ENCODE data around the gene TGFBR3.

Gene TGFBR3

GRCh38 chr1:91732291-91733107 is 153.5 kb downstream of the TGFBR3 start:
- peak; percentile 76 for DNase-seq (ENCODE audit: low read depth)

GRCh38 chr1:91731815-91732214 is 154.1 kb downstream of the TGFBR3 start:
- peak; percentile 35 for DNase-seq (ENCODE audit: low read depth)

- peak; percentile 94 for DNase-seq (ENCODE audit: low read depth)
These were observed 154.9 kb downstream of the TGFBR3 start for GRCh38 chr1:91730801-91731732.

- no peak for DNase-seq (ENCODE audit: low read depth)
These were observed 156.2 kb downstream of the TGFBR3 start for GRCh38 chr1:91729621-91730358.

- DNase-seq (ENCODE audit: low read depth): no peak
These were observed 158.2 kb downstream of the TGFBR3 start for GRCh38 chr1:91727763-91728162.

- peak; percentile 95 for DNase-seq (ENCODE audit: low read depth)
These were observed 159.8 kb downstream of the TGFBR3 start for GRCh38 chr1:91725989-91726721.

GRCh38 chr1:91725618-91725988 is 160.3 kb downstream of the TGFBR3 start:
- DNase-seq (ENCODE audit: low read depth): no peak

GRCh38 chr1:91724644-91725043 is 161.3 kb downstream of the TGFBR3 start:
- DNase-seq (ENCODE audit: low read depth): no peak

- no peak for DNase-seq (ENCODE audit: low read depth)
These were observed 161.7 kb downstream of the TGFBR3 start for GRCh38 chr1:91724231-91724630.

GRCh38 chr1:91720044-91720443 is 165.9 kb downstream of the TGFBR3 start:
- no peak for DNase-seq (ENCODE audit: low read depth)

GRCh38 chr1:91718877-91719276 is 167.1 kb downstream of the TGFBR3 start:
- no peak for DNase-seq (ENCODE audit: low read depth)

GRCh38 chr1:91718368-91718767 is 167.6 kb downstream of the TGFBR3 start:
- no peak for DNase-seq (ENCODE audit: low read depth)

- DNase-seq (ENCODE audit: low read depth): no peak
These were observed 168.1 kb downstream of the TGFBR3 start for GRCh38 chr1:91717839-91718238.

GRCh38 chr1:91716339-91716738 is 169.6 kb downstream of the TGFBR3 start:
- DNase-seq (ENCODE audit: low read depth): no peak

- no peak for DNase-seq (ENCODE audit: low read depth)
These were observed 170.4 kb downstream of the TGFBR3 start for GRCh38 chr1:91715416-91716000.

- DNase-seq (ENCODE audit: low read depth): no peak
These were observed 171.0 kb downstream of the TGFBR3 start for GRCh38 chr1:91714867-91715381.

- DNase-seq (ENCODE audit: low read depth): peak; percentile 88
These were observed 172.7 kb downstream of the TGFBR3 start for GRCh38 chr1:91712981-91713841.

- no peak for DNase-seq (ENCODE audit: low read depth)
These were observed 173.6 kb downstream of the TGFBR3 start for GRCh38 chr1:91712393-91712792.

- DNase-seq (ENCODE audit: low read depth): no peak
These were observed 174.3 kb downstream of the TGFBR3 start for GRCh38 chr1:91711504-91712247.
